EH (cell line): ENCODE data around the gene MAPK8IP1.

Source experiments
- DNase-seq: peaks from one replicate; pipeline ENCODE4 v3.0.0-alpha.2; 2015; ENCODE audit warnings: low read depth

The MAPK8IP1 gene

GRCh38 chr11:45860348-45860747 is 25.1 kb upstream of the MAPK8IP1 start:
- no peak for DNase-seq

- DNase-seq, result no peak
Measured at GRCh38 chr11:45860764-45861510, 24.5 kb upstream of the MAPK8IP1 start.

- DNase-seq, result no peak
Measured at GRCh38 chr11:45864041-45864440, 21.4 kb upstream of the MAPK8IP1 start.

DNA sequence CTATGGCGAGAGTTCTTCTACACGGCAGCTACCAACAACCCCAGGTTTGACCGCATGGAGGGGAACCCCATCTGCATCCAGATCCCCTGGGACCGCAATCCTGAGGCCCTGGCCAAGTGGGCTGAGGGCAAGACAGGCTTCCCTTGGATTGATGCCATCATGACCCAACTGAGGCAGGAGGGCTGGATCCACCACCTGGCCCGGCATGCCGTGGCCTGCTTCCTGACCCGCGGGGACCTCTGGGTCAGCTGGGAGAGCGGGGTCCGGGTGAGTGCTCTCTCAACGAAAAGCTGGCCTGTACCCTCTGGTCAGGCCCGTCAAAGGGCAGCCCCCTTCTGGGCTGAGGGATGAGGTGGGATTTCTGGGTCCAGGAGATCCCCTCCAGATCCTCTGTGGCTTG is 15.9 kb upstream of the MAPK8IP1 start:
- DNase-seq, result no peak

DNA sequence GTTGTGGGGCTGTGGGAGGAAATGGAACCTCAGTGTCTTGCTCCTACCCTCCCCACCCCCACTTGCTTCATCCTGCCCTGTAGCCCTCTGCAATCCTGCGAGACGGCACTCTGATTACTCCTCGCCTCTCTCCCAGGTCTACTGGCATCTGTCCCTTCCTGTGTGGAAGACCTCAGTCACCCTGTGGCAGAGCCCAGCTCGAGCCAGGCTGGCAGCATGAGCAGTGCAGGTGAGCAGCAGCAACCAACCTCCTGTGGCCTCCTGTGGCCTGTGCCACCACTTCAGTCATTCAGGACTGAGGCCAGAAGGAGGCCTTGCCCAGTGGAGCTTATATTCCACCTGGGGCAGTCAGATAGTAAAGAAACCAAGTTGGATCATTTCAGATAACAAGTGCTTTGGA is 14.7 kb upstream of the MAPK8IP1 start:
- no peak for DNase-seq

DNA sequence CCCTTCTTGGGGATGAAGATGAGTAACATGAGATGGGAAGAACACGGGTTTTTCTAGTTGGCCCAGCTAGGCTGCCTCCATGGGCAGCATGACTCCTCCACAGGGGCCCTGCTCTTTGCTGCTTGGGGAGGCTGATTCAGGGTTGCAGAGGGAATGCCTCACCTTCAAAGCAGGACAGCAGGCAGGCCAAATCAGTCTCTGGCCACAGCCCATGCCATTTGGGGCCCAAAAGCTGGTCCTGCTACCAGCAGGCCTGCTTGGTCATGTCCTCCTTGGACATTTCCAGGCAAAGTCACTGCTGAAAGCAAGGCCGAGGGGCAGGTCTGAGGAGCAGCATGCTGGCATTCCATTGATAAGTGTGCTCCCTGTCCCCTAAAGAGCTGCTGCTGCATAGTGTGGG is 13.8 kb upstream of the MAPK8IP1 start:
- DNase-seq, result no peak

DNA sequence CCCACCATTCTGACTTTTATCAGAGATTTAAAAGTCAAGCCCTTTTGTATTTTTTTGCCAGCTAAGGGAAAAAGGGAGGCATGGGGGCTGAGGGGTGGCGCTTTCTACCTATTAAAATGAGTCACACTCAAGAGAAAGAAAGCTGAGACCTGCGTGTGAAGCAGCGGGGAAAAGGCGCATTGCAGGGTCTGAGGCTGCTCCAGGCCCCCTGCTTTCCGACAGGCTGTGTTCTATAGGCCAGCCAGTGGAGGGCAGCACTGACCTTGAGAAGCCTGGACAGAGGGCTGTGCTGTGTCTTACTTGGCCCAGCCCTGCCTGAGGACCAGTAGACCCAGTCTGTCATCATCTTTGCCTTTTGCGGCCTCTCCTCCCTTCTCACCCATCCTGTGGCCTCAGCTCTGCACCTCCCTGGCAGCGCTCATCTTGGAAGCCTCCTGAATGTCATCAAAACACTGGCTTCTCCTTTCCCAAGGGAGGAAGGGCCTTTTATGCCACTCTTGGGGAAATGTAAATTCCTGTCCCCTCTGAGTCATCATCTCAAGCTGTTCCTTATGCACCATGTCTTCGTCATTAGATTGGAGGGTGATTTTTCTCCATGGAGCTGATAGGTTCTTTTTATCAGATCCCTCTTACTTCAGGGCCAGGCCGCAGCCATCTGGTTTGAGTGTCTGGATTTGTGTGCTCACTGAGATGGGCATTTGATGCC is 12.6 kb upstream of the MAPK8IP1 start:
- peak; percentile 98 for DNase-seq

DNA sequence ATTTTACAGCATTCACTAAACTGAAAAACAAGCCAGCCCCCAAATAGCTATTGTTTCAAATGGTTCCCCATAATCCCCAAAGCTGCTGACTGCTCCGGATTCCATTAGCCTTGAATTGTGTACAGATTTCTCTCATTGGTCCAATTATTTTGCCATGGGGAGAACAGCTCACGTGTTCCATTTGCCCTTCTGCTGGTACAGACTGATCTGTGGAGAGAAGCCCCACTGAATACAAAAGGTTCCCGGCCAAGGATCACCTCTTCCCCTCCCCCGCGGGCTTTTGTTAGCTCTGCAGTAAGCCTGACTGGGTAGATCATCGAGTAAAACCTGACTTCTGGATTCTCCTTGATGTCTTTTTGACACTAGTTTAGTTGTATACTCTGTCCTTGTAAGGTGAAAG is 9.1 kb upstream of the MAPK8IP1 start:
- DNase-seq, result no peak

DNA sequence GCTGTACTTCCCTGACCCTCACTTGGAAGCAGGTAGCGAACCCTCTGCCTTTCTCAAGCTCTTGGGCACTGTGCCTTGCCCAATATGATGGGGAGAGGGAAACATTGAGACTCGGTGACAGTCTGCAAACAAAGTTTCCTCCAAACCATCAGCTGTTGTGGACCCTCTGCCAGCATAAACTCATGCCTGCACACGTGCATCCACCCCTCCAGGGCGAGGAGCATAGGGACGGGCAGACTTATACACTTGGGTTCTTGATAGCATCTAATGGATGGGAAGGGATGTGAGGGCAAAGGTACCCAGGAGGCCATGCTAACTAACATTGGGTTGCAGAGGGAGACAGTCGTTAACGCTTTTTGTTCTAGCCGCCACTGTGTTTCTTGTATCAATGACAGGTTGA is 8.2 kb upstream of the MAPK8IP1 start:
- DNase-seq, result no peak

DNA sequence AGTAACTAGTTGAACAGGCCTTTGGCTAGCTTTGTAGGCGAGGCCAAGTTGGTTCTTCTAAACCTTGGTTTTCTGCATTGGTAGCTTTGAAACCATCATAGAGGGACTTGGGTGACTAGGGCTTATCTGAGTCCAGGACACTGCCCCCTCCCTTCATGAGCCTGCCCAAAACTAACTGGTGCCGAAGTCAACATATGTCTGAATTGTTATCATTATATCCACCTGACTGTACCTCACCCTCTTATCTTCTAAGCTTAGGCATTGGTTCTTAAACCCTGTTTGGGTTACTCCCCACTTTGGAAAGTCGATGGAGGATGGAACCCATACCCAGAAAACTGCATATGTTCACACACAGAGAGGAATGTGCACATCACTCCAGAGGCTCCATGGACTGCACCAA is 7.6 kb upstream of the MAPK8IP1 start:
- no peak for DNase-seq

GRCh38 chr11:45879803-45880686 is 5.4 kb upstream of the MAPK8IP1 start:
- DNase-seq, result peak; percentile 76

DNA sequence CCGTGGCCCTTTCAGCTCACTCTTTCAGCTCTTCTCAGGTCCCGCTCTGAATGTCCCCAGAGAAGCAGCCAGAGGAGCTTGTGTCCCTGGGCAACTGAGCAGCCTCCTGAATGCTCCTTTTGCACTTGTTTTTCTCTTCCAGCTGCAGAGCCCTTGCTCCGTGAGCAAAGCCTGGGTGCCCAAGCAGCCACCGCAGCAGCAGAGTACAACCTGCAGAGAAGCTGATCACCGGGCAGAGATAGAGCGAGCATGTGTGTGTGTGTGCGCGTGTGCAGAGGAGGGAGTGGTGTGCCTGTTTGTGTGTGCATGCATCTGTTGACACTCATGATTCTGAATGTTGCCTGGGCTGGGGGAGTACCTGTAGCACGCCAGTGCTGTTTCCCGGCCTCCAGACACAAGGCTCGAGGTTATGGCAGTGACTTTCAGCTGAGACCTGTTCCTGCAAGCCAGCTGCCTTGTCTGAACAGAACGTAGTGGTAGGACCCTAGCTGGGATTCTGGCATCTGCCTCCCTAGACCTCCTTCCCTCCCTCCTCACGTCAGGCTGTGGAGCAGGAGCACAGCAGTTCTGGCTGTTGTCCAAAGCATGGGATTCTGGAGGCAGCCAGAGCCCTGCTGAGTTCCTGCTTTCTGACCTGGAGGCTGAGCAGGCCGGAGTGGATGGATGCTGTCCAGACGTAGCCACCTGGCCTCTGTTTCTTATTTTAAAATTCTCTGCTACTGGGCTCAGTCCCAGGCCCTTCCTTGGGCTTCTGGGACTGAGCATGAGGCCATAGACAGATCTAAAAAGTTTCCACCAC is 4.5 kb upstream of the MAPK8IP1 start:
- no peak for DNase-seq

GRCh38 chr11:45881708-45882368 is 3.6 kb upstream of the MAPK8IP1 start:
- DNase-seq, result no peak

DNA sequence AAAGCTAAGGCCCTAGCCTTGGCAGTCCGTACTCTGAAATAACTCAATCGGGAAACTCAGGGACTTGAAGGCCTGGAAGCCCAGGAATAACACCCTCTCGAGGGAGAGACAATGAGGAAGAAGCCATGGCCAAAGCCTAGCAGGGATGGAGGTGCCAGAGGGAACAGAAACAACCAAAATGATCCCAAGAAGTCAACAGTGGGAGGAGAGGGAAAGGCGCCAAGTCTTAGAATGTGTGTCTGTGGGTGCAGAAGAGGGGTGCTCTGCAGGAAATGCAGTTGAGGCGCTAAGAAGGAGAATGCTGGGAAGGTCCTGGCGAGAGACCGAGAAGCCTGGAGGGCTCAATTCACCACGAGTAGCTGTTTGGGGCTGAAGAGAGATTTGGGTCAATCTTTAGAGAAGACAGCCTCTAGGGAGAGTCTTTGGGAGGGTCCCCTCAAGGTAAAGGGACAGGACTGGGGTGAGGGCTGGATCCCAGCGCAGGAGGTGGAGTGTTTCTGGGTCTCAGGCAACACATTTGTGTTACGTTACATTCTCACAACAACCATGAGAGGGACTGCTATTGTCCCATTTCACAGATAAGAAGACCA is 760 bp upstream of the MAPK8IP1 start:
- no peak for DNase-seq

DNA sequence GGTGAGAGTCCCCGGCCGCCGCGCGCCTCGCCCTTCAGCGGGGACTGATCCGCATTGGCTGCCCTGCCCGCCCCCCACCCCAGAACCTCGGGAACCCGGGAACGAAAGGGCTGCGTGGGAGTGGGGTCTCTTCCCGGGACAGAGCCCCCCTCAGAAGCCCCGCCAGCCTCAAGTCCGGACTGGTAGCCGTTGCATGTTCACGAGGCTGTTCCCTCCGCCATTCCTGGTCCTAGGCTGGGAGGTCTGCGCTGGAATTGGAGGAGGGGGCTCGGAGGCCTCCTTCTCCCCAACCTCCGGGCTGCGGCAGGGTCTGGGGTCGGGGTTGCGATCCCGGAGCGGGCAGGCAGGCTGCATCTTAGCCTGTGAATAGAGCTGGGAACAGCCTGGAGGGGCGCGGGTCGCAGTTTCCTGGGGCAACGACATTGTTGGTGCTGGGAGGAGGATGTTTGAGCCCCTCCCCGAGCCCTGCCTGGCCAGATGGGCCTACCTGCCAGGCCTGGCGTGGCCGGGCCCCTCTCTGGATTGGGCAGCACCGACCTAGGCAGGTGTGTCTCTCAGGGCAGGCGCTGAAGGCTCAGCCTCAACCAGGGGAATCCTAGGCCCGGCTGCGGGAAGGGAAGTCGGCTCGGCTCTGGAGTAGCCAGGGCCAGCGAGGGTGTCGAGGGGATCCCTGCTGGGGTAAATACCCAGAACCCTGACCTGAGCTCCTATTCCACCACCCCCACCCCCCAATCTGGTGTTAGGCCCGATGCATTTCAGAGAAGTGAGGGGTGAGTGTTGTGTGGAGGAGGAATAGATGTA is 670 bp downstream of the MAPK8IP1 start:
- DNase-seq, result no peak

DNA sequence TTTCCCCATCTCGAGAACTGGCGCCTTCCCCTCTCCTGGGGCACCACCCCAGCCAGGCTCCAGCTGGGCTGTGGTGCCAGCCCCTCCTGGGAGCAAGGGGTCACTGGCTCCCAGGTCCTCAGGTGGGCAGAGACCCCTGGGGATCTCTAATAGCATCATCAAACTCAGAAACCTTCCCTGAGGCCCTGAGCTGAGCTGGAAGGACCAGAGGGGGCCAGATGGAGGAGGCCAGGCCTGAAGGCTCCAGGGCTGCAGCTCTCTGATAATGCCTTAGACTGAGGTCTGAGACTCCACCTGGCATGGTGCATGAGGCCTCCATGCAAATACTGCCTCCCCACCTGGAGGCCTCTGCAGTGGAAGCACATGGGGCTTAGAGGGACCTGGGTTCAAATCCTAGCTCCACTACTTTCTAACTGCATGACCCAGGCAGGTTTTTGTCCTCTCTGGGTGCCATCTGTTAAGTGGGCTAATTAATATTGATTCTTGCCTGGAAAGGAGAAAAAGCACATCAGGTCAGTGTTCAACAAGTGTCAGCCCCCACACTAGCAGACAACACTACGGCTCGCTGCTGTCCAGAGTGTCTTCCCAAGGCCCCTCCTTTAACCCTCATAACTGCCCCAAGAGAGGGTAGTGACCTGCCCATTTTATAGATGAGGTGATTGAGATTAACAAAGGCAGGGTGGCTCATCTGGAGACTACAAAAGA is 1.5 kb downstream of the MAPK8IP1 start:
- DNase-seq, result no peak

GRCh38 chr11:45887587-45887986 is 2.1 kb downstream of the MAPK8IP1 start:
- no peak for DNase-seq

DNA sequence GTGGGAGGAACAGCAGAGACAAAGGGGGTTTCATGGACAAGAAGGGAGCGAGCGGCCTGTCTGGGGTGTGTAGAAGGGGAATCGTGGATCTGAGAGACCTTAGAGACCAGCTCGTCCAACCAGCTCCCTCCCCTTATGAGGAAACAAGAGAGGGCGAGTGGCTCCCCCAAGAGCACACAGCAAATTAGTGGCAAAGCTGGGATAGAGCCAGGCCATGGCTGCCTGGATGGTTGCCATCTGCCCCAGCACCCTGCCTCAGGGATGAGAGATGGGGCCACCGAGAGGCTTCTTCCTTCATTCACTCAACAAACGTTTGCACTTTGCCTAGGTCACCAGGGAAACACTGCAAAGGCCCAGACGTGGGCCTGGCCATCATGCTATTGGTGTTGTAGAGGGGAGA is 4.1 kb downstream of the MAPK8IP1 start:
- no peak for DNase-seq

DNA sequence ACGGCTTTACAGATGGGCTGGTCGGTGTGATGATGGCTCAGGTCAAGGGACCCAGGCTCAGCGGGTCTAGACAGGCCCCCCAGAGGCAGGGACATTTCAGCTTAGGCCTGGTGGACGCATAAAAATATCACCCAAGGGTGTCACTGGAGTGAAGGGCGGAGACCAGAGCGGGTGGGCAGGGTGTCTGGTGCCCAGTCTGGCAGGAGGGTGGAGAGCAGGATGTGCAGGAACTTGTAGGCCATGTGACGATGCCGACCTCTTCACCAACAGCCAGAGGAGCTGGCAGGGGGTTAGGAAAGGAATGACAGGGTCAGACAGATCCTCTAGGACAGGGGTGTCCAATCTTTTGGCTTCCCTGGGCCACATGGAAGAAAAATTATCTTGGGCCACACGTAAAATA is 4.5 kb downstream of the MAPK8IP1 start:
- DNase-seq, result no peak
